K562 (cell line): Measurements from ENCODE around the gene GPATCH4. TPM values are rescaled to one million over a fixed set of nuclear protein-coding genes. Genes with fewer than 3 reads are reported as not detected.

Experiments
- ASH1L ChIP-seq: fragments of 450-650 bp; IDR thresholded peaks from 2 replicates; pipeline ENCODE4 v1.6.1; 2018; ENCODE audit warnings: borderline replicate concordance, mild to moderate bottlenecking, low read depth; ENCODE audit not compliant: partially characterized antibody
- BRD4 ChIP-seq: fragments of 200-600 bp; sonication (generic); IDR thresholded peaks from 2 replicates; pipeline ENCODE4 v1.6.1; 2017; ENCODE audit warnings: inconsistent platforms
- CHCHD3 ChIP-seq: fragments of 250-450 bp; sonication (Bioruptor Pico); IDR thresholded peaks from 2 replicates; pipeline ENCODE4 v2.1.2; 2022; ENCODE audit warnings: mild to moderate bottlenecking
- FOXM1 ChIP-seq, 2 experiments: fragments of 450-650 bp in 1 of 2; sonication (generic) in 1 of 2; formaldehyde crosslinking in 1 of 2; IDR thresholded peaks; 2 replicates each; pipeline versions ENCODE4 v1.6.1 to v1.9.0; 2017 to 2022; ENCODE audit warnings: low read depth in 2 of 2, mild to moderate bottlenecking in 2 of 2, missing genetic modification reagents in 1 of 2, moderate library complexity in 1 of 2
- HOXB6 ChIP-seq: fragments of 250-450 bp; sonication (Bioruptor Pico); IDR thresholded peaks from 2 replicates; pipeline ENCODE4 v1.5.1; 2022; ENCODE audit warnings: mild to moderate bottlenecking, borderline replicate concordance
- JUN ChIP-seq, 2 experiments: sonication (generic) in 1 of 2; formaldehyde crosslinking in 1 of 2; IDR thresholded peaks; 2 replicates each; pipeline versions ENCODE4 v1.6.1 to v1.8.0; 2012 to 2022; ENCODE audit warnings: borderline replicate concordance in 2 of 2, mild to moderate bottlenecking in 2 of 2, improper control_type of control experiment in 1 of 2, low read depth in 1 of 2, low read length in 1 of 2, missing genetic modification reagents in 1 of 2
- LARP7 ChIP-seq: fragments of 450-650 bp; IDR thresholded peaks from 2 replicates; pipeline ENCODE4 v1.6.1; 2016
- LCOR ChIP-seq: sonication (generic); formaldehyde crosslinking; IDR thresholded peaks from 2 replicates; pipeline ENCODE4 v1.8.0; 2022; ENCODE audit warnings: mild to moderate bottlenecking, missing genetic modification reagents
- NRF1 ChIP-seq, 2 experiments: fragments of 450-650 bp; IDR thresholded peaks in 1 of 2; conservative IDR thresholded peaks in 1 of 2; 2 replicates each; pipeline ENCODE4 v1.6.1; 2014; ENCODE audit warnings: mild to moderate bottlenecking in 2 of 2
- POLR2AphosphoS2 ChIP-seq: IDR thresholded peaks from 2 replicates; pipeline ENCODE4 v1.6.1; 2012; ENCODE audit warnings: low read length, improper control_type of control experiment
- POU5F1 ChIP-seq: fragments of 150-350 bp; IDR thresholded peaks from 2 replicates; pipeline ENCODE4 v1.6.1; 2014; ENCODE audit warnings: borderline replicate concordance, low read length, low read depth, mild to moderate bottlenecking; ENCODE audit not compliant: partially characterized antibody
- RBM25 ChIP-seq: fragments of 200-400 bp; formaldehyde crosslinking; IDR thresholded peaks from 2 replicates; pipeline ENCODE4 v1.6.1; 2018; ENCODE audit warnings: low read length, low read depth, moderate library complexity; ENCODE audit not compliant: severe bottlenecking
- SP2 ChIP-seq: IDR thresholded peaks from 2 replicates; pipeline ENCODE4 v1.6.1; 2011; ENCODE audit warnings: mild to moderate bottlenecking, low read depth, low read length, moderate library complexity; ENCODE audit not compliant: poor library complexity, severe bottlenecking; ENCODE audit errors: extremely low read depth
- THRAP3 ChIP-seq: fragments of 450-650 bp; IDR thresholded peaks from 2 replicates; pipeline ENCODE4 v1.6.1; 2016; ENCODE audit warnings: mild to moderate bottlenecking, inconsistent platforms, borderline replicate concordance
- YY1 ChIP-seq, 3 experiments: IDR thresholded peaks; 2 replicates each; pipeline ENCODE4 v1.6.1; 2011; ENCODE audit warnings: low read length in 2 of 3, mild to moderate bottlenecking in 2 of 3, moderate library complexity in 2 of 3, borderline replicate concordance in 1 of 3, control low read depth in 1 of 3, low read depth in 1 of 3; ENCODE audit not compliant: insufficient read depth in 3 of 3, insufficient replicate concordance in 2 of 3, control insufficient read depth in 1 of 3, insufficient read length in 1 of 3; ENCODE audit errors: extremely low read depth in 1 of 3
- ZNF140 ChIP-seq: fragments of 250-450 bp; sonication (Bioruptor Pico); IDR thresholded peaks from 2 replicates; pipeline ENCODE4 v1.8.0; 2021; ENCODE audit warnings: moderate library complexity, mild to moderate bottlenecking, inconsistent platforms
- ZNF76 ChIP-seq: fragments of 250-450 bp; sonication (Bioruptor Pico); IDR thresholded peaks from 2 replicates; pipeline ENCODE4 v1.4.0; 2020; ENCODE audit warnings: mild to moderate bottlenecking, moderate library complexity, borderline replicate concordance
- polyA plus RNA-seq, 8 experiments: library from polyadenylated mRNA; depleted of rRNA in 4 of 8; stranded (reverse) in 5 of 8; unstranded in 3 of 8; fragments of >200 nt; fragmentation: Nextera tagmentation in 2 of 8; fragmentation: Illumina TruSeq in 1 of 8; extraction: Ambion mirVana in 2 of 8; extraction: Trizol in 1 of 8; gene quantifications; 2 replicates each; pipeline versions ENCODE4 v1.2.1 to v1.2.3, GENCODE V29; 2011 to 2014; ENCODE audit warnings: inconsistent platforms in 1 of 8, missing spikeins in 1 of 8
- total RNA-seq, 7 experiments: library from RNA; depleted of rRNA in 6 of 7; stranded (reverse); fragments of >200 nt in 6 of 7; fragmentation: Illumina TruSeq in 2 of 7; extraction: Trizol in 2 of 7; gene quantifications; 2 replicates each; pipeline versions ENCODE4 v1.2.1 to v1.2.3, GENCODE V29; 2011 to 2021; ENCODE audit warnings: low replicate concordance in 1 of 7
- TF ChIP-seq, protein P1 (sequence below): fragments of 250-450 bp; sonication (Bioruptor Pico); IDR thresholded peaks from 2 replicates; pipeline ENCODE4 v1.4.0; 2020; ENCODE audit warnings: mild to moderate bottlenecking, moderate library complexity, borderline replicate concordance
- TF ChIP-seq, protein P2 (sequence below), 2 experiments: fragments of 150-350 bp in 1 of 2; IDR thresholded peaks; 2 replicates each; pipeline ENCODE4 v1.6.1; 2012 to 2016; ENCODE audit warnings: low read depth in 2 of 2, low read length in 2 of 2, mild to moderate bottlenecking in 1 of 2, moderate library complexity in 1 of 2

The GPATCH4 gene
- total and polyA plus RNA-seq, 9 of the 15 experiments (the other 6 are each of a cell fraction or from before 2014, with no cell fraction given) = 43.7 to 105 (median 76.5) TPM

DNA sequence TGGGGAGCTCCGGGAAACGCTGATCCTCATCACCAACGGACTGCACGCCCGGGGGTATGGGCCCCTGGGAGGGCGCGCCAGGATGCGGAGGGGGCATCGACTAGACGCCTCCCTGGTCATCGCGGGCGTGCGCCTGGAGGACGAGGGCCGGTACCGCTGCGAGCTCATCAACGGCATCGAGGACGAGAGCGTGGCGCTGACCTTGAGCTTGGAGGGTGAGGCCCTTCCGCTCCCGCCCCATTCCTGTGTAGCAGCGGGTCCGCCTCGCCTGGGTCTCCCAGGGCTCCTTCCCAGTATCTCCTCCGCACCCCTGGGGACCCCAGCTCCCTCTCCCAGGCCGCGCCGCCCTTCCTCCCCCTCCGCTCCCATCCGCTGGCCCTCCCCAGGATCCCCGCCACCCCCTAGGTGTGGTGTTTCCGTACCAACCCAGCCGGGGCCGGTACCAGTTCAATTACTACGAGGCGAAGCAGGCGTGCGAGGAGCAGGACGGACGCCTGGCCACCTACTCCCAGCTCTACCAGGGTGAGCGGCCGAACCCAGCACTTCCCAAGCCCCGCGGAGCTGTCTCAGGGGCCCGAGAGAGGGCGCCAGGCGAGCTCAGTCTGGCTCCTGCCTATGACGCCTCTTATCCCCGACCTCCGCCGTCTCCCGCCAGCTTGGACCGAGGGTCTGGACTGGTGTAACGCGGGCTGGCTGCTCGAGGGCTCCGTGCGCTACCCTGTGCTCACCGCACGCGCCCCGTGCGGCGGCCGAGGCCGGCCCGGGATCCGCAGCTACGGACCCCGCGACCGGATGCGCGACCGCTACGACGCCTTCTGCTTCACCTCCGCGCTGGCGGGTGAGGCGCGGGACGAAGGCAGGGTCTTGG, 22.9 kb upstream of the GPATCH4 start (continued):
- TF ChIP-seq, protein P1, sequence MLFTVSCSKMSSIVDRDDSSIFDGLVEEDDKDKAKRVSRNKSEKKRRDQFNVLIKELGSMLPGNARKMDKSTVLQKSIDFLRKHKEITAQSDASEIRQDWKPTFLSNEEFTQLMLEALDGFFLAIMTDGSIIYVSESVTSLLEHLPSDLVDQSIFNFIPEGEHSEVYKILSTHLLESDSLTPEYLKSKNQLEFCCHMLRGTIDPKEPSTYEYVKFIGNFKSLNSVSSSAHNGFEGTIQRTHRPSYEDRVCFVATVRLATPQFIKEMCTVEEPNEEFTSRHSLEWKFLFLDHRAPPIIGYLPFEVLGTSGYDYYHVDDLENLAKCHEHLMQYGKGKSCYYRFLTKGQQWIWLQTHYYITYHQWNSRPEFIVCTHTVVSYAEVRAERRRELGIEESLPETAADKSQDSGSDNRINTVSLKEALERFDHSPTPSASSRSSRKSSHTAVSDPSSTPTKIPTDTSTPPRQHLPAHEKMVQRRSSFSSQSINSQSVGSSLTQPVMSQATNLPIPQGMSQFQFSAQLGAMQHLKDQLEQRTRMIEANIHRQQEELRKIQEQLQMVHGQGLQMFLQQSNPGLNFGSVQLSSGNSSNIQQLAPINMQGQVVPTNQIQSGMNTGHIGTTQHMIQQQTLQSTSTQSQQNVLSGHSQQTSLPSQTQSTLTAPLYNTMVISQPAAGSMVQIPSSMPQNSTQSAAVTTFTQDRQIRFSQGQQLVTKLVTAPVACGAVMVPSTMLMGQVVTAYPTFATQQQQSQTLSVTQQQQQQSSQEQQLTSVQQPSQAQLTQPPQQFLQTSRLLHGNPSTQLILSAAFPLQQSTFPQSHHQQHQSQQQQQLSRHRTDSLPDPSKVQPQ (CRISPR knock-in tag) = no peak
- TF ChIP-seq ASH1L (no peak), BRD4 (no peak), THRAP3 (no peak), POLR2AphosphoS2 (no peak), NRF1 (conservative IDR thresholded peaks at IDR 0.05 in 1 of 2, IDR thresholded peaks at IDR 0.05 in 1 of 2) (no peak; a peak in 2 of 4 replicates), CHCHD3 (CRISPR knock-in tag) (no peak), SP2 (no peak), FOXM1 (IDR thresholded peaks at IDR 0.05; ENCODE audit: low read depth) (no peak), FOXM1 (CRISPR knock-in tag; IDR thresholded peaks at IDR 0.05; ENCODE audit: low read depth) (no peak; the same call in 1 of the 2 replicates), ZNF140 (CRISPR knock-in tag) (no peak), LCOR (CRISPR knock-in tag) (peak; percentile 57; the same call in 1 of the 2 replicates), LARP7 (no peak), JUN (IDR thresholded peaks at IDR 0.05; ENCODE audit: borderline replicate concordance, low read depth, low read length) (peak; percentile 22; the same call in 1 of the 2 replicates), JUN (CRISPR knock-in tag; IDR thresholded peaks at IDR 0.05; ENCODE audit: borderline replicate concordance) (no peak), ZNF76 (CRISPR knock-in tag) (no peak), HOXB6 (no peak), YY1 (IDR thresholded peaks at IDR 0.05; ENCODE audit: borderline replicate concordance in 1 of 3, control insufficient read depth in 1 of 3, extremely low read depth in 1 of 3, insufficient read depth in 3 of 3, insufficient read length in 1 of 3, insufficient replicate concordance in 2 of 3, low read depth in 1 of 3, low read length in 2 of 3) (peak in 2 of 3 experiments; percentile 61 to 82), RBM25 (no peak), POU5F1 (no peak)
- TF ChIP-seq, protein P2, sequence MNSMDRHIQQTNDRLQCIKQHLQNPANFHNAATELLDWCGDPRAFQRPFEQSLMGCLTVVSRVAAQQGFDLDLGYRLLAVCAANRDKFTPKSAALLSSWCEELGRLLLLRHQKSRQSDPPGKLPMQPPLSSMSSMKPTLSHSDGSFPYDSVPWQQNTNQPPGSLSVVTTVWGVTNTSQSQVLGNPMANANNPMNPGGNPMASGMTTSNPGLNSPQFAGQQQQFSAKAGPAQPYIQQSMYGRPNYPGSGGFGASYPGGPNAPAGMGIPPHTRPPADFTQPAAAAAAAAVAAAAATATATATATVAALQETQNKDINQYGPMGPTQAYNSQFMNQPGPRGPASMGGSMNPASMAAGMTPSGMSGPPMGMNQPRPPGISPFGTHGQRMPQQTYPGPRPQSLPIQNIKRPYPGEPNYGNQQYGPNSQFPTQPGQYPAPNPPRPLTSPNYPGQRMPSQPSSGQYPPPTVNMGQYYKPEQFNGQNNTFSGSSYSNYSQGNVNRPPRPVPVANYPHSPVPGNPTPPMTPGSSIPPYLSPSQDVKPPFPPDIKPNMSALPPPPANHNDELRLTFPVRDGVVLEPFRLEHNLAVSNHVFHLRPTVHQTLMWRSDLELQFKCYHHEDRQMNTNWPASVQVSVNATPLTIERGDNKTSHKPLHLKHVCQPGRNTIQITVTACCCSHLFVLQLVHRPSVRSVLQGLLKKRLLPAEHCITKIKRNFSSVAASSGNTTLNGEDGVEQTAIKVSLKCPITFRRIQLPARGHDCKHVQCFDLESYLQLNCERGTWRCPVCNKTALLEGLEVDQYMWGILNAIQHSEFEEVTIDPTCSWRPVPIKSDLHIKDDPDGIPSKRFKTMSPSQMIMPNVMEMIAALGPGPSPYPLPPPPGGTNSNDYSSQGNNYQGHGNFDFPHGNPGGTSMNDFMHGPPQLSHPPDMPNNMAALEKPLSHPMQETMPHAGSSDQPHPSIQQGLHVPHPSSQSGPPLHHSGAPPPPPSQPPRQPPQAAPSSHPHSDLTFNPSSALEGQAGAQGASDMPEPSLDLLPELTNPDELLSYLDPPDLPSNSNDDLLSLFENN (IDR thresholded peaks at IDR 0.05; ENCODE audit: low read depth in 2 of 2, low read length in 2 of 2) = no peak
